DMS 273 treated with DMSO at 0.1 percent for 48 hours (cell line): Measurements from ENCODE around the gene PTPRZ1.
A peak's percentile ranks its signal among the peaks of the same experiment; 100 is the strongest.

ENCODE experiments used
- DNase-seq: peaks from one replicate; lab custom pipeline; 2025; lab: John Stamatoyannopoulos, UW

The PTPRZ1 gene

GRCh38 chr7:121954803-121955202 lies 81.8 kb downstream of the PTPRZ1 start:
- DNase-seq: peak; percentile 9

GRCh38 chr7:121957626-121958025 lies 84.7 kb downstream of the PTPRZ1 start:
- DNase-seq: no peak

GRCh38 chr7:121960678-121961077 lies 87.7 kb downstream of the PTPRZ1 start:
- no peak for DNase-seq

- DNase-seq: no peak
Observed at GRCh38 chr7:121961089-121961867, 88.3 kb downstream of the PTPRZ1 start.

- DNase-seq: no peak
Observed at GRCh38 chr7:121966276-121966934, 93.4 kb downstream of the PTPRZ1 start.

GRCh38 chr7:121966935-121967332 lies 94.0 kb downstream of the PTPRZ1 start:
- no peak for DNase-seq

- no peak for DNase-seq
Observed at GRCh38 chr7:121985476-121986030, 112.6 kb downstream of the PTPRZ1 start.

- no peak for DNase-seq
Observed at GRCh38 chr7:121992068-121992467, 119.1 kb downstream of the PTPRZ1 start.

GRCh38 chr7:121994625-121995410 lies 121.9 kb downstream of the PTPRZ1 start:
- DNase-seq: peak; percentile 61

GRCh38 chr7:122006687-122007086 lies 133.7 kb downstream of the PTPRZ1 start:
- DNase-seq: peak; percentile 12

- no peak for DNase-seq
Observed at GRCh38 chr7:122010116-122010515, 137.2 kb downstream of the PTPRZ1 start.

- no peak for DNase-seq
Observed at GRCh38 chr7:122013065-122013464, 140.1 kb downstream of the PTPRZ1 start.

- DNase-seq: no peak
Observed at GRCh38 chr7:122013630-122014029, 140.7 kb downstream of the PTPRZ1 start.

- DNase-seq: no peak
Observed at GRCh38 chr7:122014697-122015096, 141.7 kb downstream of the PTPRZ1 start.

GRCh38 chr7:122018032-122018431 lies 145.1 kb downstream of the PTPRZ1 start:
- no peak for DNase-seq

GRCh38 chr7:122027058-122027457 lies 154.1 kb downstream of the PTPRZ1 start:
- no peak for DNase-seq

- DNase-seq: no peak
Observed at GRCh38 chr7:122033641-122034040, 160.7 kb downstream of the PTPRZ1 start.

GRCh38 chr7:122035876-122036275 lies 162.9 kb downstream of the PTPRZ1 start:
- no peak for DNase-seq

GRCh38 chr7:122038134-122038533 lies 165.2 kb downstream of the PTPRZ1 start:
- DNase-seq: no peak

GRCh38 chr7:122038904-122039303 lies 165.9 kb downstream of the PTPRZ1 start:
- no peak for DNase-seq

GRCh38 chr7:122040147-122040546 lies 167.2 kb downstream of the PTPRZ1 start:
- no peak for DNase-seq

GRCh38 chr7:122046402-122046801 lies 173.4 kb downstream of the PTPRZ1 start:
- no peak for DNase-seq
